Stomach smooth muscle (tissue), 2 donors: Measurements from ENCODE around the gene CELA2A.
"Not testable (repeated sequence)": the region's sequence is repeated elsewhere in the genome, so short reads cannot be mapped to it uniquely, and the experiment has no call there.

Source experiments
- H3K27ac ChIP-seq: one replicate; pipeline ENCODE4 v1.7.0; 2013; ENCODE audit warnings: mild to moderate bottlenecking, low read length, inconsistent platforms
- H3K27me3 ChIP-seq, 2 donors: one replicate each; pipeline ENCODE4 v1.7.0; 2013; ENCODE audit warnings: low read length in 2 of 2; ENCODE audit not compliant: insufficient read depth in 2 of 2, control insufficient read depth in 1 of 2
- H3K36me3 ChIP-seq, 2 donors: one replicate each; pipeline ENCODE4 v1.7.0; 2013; ENCODE audit warnings: low read length in 2 of 2; ENCODE audit not compliant: control insufficient read depth in 2 of 2, insufficient read depth in 2 of 2
- H3K4me1 ChIP-seq: one replicate; pipeline ENCODE4 v1.7.0; 2013; ENCODE audit warnings: low read length; ENCODE audit not compliant: control insufficient read depth, insufficient read depth
- H3K4me3 ChIP-seq, 2 donors: one replicate each; pipeline ENCODE4 v1.7.0; 2013; ENCODE audit warnings: low read length in 2 of 2
- H3K9ac ChIP-seq, 2 donors: one replicate each; pipeline ENCODE4 v1.7.0; 2013; ENCODE audit warnings: low read length in 2 of 2, mild to moderate bottlenecking in 1 of 2
- H3K9me3 ChIP-seq, 2 donors: one replicate each; pipeline ENCODE4 v1.7.0; 2013; ENCODE audit warnings: low read length in 2 of 2; ENCODE audit not compliant: control insufficient read depth in 2 of 2
- donor health status: healthy.
- donor health status: Pancreatic carcinoma.

Gene CELA2A

GRCh38 chr1:15513919-15514318 is 57.4 kb downstream of the CELA2A start:
- H3K9ac ChIP-seq = no peak overlapping the region
- H3K4me1 ChIP-seq = peaks cover 5% of the 10 kb centered on the region
- H3K4me3 ChIP-seq = no peak overlapping the region
- peaks cover 8 to 30% of the 10 kb centered on the region in 2 donors for H3K36me3 ChIP-seq
- H3K27ac ChIP-seq = no peak overlapping the region
- no peaks in the 10 kb centered on the region for H3K9me3 ChIP-seq
- H3K27me3 ChIP-seq = no peaks in the 10 kb centered on the region

GRCh38 chr1:15514557-15514956 is 58.0 kb downstream of the CELA2A start:
- not testable (repeated sequence) for H3K4me1 ChIP-seq, H3K27ac ChIP-seq, H3K4me3 ChIP-seq, H3K9me3 ChIP-seq, H3K9ac ChIP-seq, H3K27me3 ChIP-seq
- peaks cover 8 to 32% of the 10 kb centered on the region in 2 donors for H3K36me3 ChIP-seq

GRCh38 chr1:15515022-15515663 is 58.6 kb downstream of the CELA2A start:
- Histone ChIP-seq H3K27me3 (no peaks in the 10 kb centered on the region), H3K4me1 (peaks cover 5% of the 10 kb centered on the region), H3K9ac (no peak overlapping the region), H3K36me3 (peaks cover 8 to 33% of the 10 kb centered on the region in 2 donors), H3K27ac (no peak overlapping the region), H3K9me3 (no peaks in the 10 kb centered on the region), H3K4me3 (no peak overlapping the region)

DNA sequence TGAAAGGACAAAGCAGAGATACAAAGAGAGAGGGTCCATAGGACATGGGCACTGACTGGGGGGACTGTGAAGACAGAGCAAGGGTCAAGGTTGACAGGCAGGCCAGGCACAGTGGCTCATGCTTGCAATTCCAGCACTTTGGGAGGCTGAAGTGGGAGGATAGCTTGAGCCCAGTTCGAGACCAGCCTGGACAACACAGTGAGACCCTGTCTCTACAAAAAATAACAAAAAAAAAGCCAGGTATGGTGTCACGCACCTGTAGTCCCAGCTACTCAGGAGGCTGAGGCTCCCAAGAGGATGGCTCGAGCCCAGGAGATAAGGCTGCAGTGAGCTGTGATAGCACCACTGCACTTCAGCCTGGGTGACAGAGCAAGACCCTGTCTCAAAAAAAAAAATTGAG is 63.1 kb downstream of the CELA2A start:
- Histone ChIP-seq H3K27ac (no peak overlapping the region), H3K4me1 (peaks cover 9% of the 10 kb centered on the region), H3K9me3 (no peaks in the 10 kb centered on the region), H3K27me3 (no peaks in the 10 kb centered on the region), H3K36me3 (peaks cover 4 to 18% of the 10 kb centered on the region in 2 donors), H3K4me3 (no peak overlapping the region), H3K9ac (no peak overlapping the region)

DNA sequence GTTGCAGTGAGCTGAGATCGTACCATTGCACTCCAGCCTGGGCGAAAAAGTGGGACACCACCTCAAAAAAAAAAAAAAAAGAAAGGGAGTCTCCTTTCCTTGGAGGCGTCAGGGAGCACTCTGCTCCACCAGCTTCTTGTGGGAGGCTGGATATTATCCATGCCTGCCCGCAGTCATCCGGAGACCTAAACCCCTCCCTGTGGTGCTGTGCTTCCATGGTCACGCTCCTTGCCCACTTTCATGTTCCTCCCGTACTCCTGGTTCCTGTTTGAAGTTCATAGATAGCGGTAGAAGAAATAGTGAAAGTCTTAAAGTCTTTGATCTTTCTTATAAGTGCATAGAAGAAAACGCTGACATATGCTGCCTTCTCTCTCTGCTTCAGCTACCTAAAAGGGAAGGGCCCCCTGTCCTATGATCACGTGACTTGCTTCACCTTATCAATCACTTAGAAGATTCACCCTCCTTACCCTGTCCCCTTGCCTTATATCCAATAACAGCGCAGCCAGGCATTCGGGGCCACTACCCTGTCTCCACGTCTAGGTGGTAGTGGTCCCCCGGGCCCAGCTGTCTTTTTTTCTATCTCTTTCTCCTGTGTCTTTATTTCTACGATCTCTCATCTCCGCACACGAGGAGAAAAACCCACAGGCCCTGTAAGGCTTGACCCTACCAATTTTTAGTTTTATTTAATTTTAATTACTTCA is 64.8 kb downstream of the CELA2A start:
- H3K9me3 ChIP-seq, H3K9ac ChIP-seq, H3K27ac ChIP-seq, H3K4me3 ChIP-seq, H3K27me3 ChIP-seq: not testable (repeated sequence)
- H3K36me3 ChIP-seq = peaks cover 4 to 18% of the 10 kb centered on the region in 2 donors
- peaks cover 18% of the 10 kb centered on the region for H3K4me1 ChIP-seq
